GM21423 (cell line): ENCODE data around the gene FARP2.
"Not testable (repeated sequence)": the region's sequence is repeated elsewhere in the genome, so short reads cannot be mapped to it uniquely, and the experiment has no call there.

Experiments
- ATAC-seq: cut with Tn5 transposase; IDR thresholded peaks from one replicate; pipeline ENCODE4 v1.9.1; 2021; ENCODE audit warnings: mild to moderate bottlenecking, moderate library complexity; ENCODE audit not compliant: unreplicated experiment

FARP2 gene, protein sequence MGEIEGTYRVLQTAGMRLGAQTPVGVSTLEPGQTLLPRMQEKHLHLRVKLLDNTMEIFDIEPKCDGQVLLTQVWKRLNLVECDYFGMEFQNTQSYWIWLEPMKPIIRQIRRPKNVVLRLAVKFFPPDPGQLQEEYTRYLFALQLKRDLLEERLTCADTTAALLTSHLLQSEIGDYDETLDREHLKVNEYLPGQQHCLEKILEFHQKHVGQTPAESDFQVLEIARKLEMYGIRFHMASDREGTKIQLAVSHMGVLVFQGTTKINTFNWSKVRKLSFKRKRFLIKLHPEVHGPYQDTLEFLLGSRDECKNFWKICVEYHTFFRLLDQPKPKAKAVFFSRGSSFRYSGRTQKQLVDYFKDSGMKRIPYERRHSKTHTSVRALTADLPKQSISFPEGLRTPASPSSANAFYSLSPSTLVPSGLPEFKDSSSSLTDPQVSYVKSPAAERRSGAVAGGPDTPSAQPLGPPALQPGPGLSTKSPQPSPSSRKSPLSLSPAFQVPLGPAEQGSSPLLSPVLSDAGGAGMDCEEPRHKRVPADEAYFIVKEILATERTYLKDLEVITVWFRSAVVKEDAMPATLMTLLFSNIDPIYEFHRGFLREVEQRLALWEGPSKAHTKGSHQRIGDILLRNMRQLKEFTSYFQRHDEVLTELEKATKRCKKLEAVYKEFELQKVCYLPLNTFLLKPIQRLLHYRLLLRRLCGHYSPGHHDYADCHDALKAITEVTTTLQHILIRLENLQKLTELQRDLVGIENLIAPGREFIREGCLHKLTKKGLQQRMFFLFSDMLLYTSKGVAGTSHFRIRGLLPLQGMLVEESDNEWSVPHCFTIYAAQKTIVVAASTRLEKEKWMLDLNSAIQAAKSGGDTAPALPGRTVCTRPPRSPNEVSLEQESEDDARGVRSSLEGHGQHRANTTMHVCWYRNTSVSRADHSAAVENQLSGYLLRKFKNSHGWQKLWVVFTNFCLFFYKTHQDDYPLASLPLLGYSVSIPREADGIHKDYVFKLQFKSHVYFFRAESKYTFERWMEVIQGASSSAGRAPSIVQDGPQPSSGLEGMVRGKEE

DNA sequence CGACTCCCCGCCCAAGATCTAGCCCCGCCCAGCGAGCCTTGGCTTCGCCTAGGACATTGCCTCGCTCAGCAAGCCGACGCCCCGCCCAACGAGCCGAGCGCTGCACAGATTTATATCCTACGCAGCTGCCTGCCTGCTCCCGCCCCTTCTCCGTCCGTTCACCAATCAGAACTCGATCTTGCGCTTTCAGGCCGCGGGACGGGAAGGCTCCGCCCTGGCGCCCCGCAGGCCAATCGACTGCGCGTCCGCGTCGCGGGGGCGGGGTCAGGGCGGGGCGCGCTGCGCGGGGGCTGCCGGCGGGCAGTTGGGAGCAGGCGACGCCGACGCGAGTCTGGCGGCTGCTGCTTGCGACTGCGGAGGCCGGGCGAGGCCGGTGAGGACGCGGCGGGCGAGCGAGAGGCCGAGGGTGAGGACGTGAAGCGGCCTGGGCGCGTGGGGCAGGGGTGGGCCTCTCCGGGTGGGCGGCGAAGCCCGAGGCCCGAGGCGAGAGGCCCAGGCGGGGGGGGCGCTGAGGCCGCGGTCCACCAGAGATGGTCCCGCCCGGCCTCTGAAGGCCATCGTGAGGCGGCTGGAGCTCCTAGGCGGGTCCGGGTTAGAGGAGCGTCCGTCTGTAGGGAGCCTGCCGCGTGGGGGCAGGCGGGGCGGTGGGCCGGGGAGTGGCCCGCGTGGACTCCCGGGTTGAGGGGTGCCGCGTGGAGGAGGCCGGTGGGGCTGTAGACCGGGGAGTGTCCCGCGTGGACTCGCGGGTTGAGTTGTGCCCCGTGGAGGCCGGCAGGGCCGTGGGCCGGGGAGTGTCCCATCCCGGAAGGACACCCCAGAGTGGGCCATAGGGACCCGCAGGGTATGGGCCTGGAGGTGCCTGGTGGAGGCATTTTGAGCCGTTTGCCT, at the start of gene FARP2:
TSS of gene FARP2 (plus strand) at position 303 of the 888 bp plus-strand sequence. CDS start 16,823 bp downstream, outside the sequence.
- ATAC-seq, result peak; percentile 82

DNA sequence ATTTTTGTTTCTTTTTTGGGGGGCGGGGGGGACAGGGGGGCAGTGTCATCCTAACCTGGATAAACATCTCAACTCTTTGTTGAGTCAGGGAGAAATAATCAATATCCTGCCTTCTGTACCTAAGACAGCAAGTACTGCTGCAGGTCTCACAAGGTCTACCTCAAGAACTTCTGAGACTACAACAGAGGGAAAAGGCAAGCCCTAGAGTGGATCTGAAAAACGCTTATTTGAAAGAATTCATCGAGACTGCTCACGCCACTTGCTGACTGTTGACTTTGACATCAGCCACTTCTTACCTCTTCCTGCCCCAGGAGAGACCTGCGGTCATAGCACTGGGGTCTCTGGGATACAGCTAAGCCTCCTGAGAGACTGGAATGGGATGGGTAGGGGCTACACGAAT, 49.0 kb upstream of the FARP2 start:
- no peak for ATAC-seq

DNA sequence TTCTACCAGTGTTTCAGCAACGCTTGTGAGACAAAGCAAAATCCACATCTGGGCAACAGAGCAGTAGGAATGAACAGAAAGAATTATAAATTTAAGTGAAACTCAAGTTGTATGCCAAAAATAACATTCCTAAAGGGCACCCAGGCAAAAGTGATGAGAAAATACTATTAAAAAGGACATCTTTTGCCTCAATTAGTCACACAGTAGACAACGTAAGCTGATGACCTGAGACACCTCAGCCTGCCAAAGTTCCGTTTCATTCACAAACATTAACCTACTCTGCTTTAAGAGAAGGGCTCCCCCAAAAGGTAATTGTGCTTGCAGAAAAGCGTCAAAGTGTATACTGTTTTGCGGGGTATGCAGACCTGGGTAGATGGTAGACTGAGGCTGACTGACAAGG, 47.8 kb upstream of the FARP2 start:
- no peak for ATAC-seq

DNA sequence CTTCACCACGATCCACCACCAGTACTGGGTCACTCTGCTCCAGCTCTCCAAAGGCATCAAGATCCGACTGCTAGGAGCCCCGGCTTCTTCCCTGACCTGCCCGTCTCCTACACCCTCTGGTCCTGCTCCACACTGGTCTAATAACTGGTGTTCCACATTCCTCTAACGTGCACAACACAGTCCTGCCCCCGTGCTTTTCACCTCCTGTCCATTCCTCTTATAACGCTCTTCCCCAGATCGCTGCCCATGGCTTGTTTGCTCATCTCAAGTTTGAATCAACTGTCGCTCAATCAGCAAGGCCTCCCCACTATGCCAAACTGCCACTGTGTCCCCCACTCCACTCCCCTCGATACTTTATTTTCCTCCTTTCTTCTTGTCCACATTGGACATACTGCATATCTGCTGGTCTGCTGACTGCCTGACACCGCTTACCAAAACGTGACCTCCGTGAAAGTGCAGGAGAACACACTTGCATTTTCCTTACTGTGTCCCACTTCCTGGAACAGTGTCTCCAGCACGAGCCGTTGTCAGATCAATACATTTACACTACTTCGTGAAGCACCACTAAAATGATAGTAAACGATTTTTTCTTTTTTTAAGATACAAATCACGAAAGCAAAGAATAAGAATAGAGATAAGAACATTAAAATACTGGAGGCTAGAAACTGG, 47.1 kb upstream of the FARP2 start:
- no peak for ATAC-seq

DNA sequence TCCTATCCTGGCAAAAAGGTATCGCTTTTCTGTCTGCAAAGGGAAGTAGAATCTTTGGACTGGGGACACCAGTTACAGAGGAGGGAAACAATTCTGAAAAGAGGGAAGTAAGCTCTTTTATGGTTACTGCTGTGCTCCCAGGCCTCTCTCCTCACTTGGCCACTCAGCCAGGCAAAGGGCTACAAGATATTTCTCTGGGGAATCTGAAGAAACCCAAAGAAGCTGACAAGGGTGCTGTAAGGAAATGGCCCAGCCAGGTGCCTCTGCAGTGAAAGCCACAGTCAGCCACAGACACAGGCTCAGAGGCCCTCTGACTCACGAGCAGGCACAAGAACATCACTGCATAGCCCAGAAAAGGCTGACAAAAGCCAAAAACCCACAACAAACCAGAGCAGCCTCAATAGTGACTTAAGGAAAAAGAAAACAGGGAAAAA, 46.4 kb upstream of the FARP2 start:
- ATAC-seq, result peak; percentile 54

DNA sequence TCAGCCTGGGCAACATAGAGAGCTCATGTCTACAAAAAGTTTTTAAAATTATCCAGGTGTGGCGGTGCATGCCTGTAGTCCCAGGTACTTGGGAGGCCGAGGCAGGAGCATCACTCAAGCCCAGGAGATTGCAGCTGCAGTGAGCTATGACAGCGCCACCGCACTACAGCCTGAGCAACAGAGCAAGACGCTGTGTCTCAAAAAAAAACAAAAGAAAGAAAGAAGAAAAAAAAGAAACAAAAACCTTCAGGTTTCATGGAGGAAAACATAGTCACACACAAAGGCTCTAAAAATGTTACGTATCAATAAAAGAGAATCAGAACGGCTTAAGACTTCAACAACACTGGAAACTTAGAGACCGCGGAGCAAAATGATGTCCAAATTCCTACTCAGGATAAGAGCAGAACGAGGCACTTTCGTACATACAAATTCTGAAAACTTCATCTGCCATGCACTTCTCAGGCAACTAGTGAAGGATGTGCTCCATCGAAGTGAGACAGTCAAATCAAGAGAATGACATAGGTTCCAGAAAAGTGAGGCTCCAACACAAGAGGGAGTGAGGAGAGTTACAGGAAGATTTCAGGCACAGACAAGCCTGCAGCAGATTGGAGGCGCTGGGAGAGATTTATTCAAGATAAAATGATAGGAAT, 45.0 kb upstream of the FARP2 start:
- no peak for ATAC-seq

DNA sequence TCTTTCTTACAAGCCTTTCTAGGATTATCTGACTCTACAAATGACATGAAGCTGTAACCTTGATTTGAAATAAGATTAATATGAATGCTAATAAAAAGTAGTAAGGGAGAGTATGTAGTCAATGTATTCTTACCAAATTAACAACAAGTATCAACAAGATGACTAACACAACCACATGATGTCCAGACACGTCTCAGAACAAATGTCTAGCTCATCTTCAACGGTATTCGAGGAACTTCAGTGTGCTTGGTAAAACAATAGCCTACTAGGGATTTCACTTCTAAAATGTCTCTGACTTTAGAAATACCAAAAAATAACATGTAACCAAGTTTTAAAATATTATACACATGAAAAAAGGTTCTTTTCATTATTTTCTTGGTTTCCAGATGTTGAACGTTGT, 44.0 kb upstream of the FARP2 start:
- ATAC-seq, result no peak

DNA sequence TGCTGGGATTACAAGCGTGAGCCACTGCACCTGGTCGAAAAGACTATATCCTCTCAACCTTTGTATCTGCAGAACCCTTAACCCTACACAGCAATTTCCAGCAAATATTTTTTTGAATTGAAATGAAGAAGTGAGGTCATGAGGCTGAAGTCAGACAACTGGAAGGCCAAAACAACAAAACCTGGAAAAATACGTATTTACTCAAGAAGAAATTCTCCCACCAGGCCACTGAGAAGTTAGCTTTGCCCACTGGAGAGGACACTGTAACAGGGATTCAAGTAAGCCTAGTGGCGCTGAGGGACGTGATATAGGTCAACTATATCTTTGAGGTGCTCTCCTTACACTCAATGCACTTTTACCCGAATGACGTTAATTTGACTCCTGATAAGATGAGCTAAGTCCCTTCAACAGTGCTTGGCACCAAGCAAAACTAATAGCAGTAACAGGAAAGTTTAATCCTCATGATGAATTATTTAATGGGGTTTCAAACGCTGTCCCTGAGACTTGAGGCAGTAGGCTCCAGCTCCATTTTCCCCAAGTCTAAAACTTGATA, 42.5 kb upstream of the FARP2 start:
- ATAC-seq, result no peak

DNA sequence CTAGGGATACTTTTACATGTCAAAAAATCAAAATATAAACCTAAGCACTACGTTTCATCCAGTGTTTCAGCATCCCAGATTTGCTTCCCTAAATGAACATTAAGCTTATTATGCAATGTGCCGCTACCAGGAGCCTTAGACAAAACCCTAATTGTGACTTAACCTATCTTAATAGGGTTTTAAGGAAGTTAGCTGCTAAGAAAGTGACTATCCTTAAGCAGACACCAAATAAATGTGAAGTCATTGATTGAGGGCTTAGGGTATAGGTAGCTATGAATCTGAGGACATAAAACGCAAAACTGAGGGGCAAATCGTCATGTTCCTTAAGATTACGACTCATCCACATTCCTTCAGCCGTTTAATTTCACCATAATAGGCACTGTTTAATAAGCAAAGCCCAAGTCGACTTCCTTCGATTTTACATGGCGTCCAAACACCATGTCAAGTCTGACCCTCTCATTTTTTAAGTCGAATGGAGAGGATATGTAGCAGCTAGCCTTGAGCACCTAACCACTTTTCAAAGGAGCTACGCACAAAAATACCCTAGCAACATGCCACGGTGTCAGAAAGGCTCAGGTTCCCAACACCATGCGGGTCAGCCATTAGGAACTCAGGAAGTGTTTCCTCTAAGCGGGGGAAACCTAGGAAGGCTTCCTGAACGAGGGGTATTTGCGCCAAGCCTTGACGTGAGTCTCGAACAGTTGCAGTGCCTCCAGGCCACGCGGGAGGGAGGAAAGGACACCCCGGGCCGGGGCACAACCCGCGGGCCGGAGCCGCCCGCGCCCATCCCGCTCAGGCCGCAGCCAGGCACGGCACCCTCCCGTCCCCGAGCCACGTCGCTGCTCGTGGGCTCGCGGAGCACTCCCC, 41.6 kb upstream of the FARP2 start:
- ATAC-seq, result no peak

DNA sequence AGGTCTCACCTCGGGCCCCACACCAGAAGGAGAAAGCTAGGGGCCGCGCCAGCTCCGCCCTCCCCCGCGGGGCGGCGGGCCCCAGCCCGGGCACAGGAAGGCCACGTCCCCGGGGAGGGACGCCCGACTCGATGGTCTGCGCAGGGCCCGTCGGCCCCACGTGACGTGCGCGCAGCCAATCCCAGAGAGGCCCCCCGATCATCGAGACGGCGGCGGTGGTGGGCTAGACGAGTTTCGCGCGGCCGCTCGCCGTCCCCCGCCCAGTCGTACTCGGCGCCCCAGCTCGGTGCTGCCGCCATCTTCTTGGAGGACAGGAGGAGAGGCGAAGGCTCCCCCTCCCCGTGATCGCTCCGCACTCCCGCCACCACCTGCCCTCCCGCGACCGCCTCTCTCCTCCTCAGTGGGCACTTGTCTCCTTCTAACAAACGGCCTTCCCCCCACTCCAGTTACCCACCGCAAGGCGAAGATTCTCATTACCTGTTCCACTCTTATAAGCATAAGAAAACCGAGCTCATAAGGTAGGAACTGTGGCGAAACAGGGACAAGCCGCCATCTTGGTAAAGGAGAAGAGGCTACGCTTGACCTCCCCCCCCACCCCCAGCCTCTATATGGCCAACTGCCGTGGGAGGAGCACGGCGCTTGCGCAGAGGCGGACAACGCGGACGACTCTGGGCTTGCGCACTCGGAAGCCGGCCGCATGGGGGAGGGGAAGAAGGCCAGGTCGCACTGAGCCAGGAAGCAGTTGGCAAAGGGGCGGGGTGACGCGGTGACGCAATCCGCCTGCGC, 40.8 kb upstream of the FARP2 start, which contains the start of gene HDLBP:
TSS of gene HDLBP (minus strand) at position 580 of the 786 bp plus-strand sequence. CDS start 48,803 bp downstream, outside the sequence.
- peak; percentile 64 for ATAC-seq

DNA sequence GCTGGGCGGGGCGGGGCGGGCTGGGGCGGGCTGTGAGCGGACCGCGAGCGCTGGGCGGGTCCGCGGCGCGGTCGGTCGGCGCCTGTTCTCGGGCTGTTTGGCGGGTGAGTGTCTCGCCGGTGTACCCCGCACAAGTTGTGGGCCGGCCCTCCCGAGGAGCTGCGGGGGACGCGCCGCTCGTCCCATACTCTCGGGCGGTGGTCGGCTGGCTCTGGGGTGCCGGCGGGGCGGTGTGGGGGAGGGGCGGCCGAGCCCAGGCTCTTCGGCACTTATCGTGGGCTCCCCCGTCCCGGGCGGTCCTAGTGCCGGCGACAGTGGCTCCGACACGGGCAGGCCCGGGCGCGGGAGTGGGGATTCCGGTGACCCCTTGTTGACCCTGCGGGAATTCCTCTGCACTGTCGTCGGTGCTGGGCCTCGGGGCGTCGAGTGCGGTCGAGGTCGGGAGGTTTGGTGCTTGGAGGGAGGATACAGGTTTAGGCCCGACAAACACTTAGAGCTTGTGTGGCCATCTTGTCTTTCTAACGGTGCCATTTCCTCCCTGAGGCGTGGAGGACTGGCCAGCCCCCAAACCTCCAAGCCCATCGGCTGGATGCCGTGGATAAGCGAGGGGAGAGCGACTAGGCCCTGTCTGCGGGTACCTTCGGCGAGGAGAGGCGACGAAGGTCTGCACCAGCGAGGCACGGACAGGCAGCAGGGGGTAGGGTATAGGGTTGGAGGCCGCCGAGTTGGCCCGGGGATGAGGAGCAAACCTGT, 40.0 kb upstream of the FARP2 start, which contains the start of gene SEPTIN2:
TSS of gene SEPTIN2 (plus strand) at position 47 of the 753 bp plus-strand sequence. CDS start 8,308 bp downstream, outside the sequence.
- ATAC-seq, result peak; percentile 35

DNA sequence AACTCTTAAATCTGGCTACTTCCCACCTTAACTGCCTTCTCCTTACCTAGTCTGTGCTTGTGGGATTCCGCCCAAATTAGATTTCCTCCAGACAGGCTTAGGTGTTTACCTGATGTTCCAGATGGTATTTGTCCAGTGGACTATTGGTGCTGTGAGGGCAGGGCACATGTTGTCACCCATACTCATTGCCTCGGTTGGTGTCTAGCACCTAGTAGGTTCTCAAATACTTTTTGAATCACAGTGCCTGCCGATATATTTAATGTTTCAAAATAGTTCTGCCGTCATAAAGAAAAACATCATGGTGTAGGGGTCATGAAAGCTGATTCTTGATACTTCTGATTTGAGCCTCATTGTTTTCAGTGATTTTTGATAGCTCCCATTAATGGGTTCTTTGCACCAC, 39.3 kb upstream of the FARP2 start:
- no peak for ATAC-seq

DNA sequence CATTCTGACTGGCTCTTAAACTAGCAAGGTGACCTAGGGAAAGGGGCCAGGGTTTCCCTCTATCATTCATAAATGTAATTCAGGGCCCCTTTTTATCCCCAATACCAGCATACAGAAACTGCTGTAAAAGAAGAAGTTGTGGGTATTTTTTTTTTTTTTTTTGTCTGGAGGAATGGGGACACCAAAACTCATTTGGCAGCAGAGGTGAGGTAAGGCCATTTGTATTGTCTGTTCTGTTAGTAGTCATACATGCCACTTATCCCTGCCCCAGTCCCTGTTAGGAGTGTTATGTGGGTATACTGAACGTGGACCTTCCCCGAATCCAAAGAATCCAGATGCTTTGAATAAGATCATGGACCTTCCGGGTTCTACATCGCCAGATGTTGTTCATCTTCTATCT, 38.7 kb upstream of the FARP2 start:
- ATAC-seq, result no peak

DNA sequence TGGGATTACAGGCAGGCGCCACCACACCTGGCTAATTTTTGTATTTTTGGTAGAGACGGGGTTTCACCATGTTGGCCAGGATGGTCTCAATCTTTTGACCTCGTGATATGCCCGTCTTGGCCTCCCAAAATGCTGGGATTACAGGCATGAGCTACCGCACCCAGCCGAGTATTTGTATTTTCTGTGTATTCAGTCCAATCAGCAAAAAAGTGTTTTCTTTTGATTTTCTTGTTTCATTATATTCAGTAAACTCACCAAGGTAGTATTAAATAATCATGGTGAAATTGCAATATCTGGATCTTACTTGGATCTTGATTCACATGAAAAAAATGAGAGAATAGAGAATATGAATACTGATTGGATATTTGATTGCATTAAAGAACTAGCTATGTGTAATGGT, 37.3 kb upstream of the FARP2 start:
- not testable (repeated sequence) for ATAC-seq

DNA sequence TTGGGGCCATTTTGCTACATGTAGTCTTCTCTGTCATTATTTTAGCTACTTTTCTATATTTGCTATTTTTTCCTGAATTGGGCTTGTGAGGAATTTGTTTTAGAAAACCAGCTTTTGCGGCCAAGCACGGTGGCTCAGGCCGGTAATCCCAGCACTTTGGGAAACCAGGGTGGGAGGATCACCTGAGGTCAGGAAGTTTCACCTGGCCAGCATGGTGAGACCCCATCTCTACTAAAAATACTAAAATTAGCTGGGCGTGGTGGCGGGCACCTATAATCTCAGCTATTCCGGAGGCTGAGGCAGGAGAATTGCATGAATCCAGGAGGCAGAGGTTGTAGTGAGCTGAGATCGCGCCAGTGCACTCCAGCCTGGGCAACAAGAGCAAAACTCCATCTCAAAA, 35.7 kb upstream of the FARP2 start:
- ATAC-seq, result no peak

DNA sequence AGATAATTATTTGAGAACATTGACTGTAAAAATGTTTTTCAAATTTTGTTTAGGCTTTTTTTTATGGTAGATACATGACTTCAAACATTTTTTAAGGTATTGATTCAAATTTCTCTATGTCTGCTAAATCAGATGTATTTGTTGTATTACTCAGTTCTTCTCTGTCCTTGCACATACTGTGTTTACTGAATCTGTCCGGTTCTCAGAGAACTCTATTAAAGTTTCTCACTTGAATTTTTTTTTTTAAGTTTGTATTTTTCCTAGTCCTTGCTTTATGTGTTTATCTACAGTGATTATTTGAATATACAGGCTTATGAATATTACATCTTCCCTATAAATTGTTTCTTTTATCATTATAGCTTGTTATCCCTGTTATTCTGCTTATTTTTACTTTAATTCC, 35.1 kb upstream of the FARP2 start:
- no peak for ATAC-seq
